Transverse colon (tissue), 4 donors: ENCODE results near the gene RBM8A. TPM values are rescaled to one million over a fixed set of nuclear protein-coding genes. Genes with fewer than 3 reads are reported as not detected.

Experiments used
- DNase-seq: peaks from one replicate; pipeline ENCODE4 v3.0.0-alpha.2; 2019
- H3K27ac ChIP-seq, 4 donors: fragments of 200-600 bp; sonication (generic); 2 replicates each; pipeline ENCODE4 v1.5.1; 2016 to 2018; ENCODE audit warnings: inconsistent platforms in 4 of 4
- H3K27me3 ChIP-seq: fragments of 200-600 bp; sonication (generic); 2 replicates; pipeline ENCODE4 v1.5.1; 2017; ENCODE audit warnings: inconsistent platforms
- H3K36me3 ChIP-seq, 4 donors: fragments of 200-600 bp; sonication (generic); 2 replicates each; pipeline ENCODE4 v1.5.1; 2017 to 2019; ENCODE audit warnings: inconsistent platforms in 4 of 4
- H3K4me1 ChIP-seq, 4 donors: fragments of 200-600 bp; sonication (generic); 2 replicates each; pipeline ENCODE4 v1.5.1; 2017 to 2020; ENCODE audit warnings: inconsistent platforms in 4 of 4
- H3K4me3 ChIP-seq, 4 donors: fragments of 200-600 bp; sonication (generic); 1 replicate in 1 of 4; 2 replicates in 3 of 4; pipeline versions ENCODE4 v1.5.1 to v1.6.1; 2017 to 2019; ENCODE audit warnings: inconsistent platforms in 4 of 4
- H3K9me3 ChIP-seq, 2 donors: fragments of 200-600 bp; sonication (generic); 2 replicates each; pipeline ENCODE4 v1.5.1; 2017 to 2019; ENCODE audit warnings: inconsistent platforms in 2 of 2
- EP300 ChIP-seq: sonication (generic); formaldehyde crosslinking; IDR thresholded peaks from one replicate; pipeline ENCODE4 v1.6.1; 2017; ENCODE audit warnings: antibody characterized with exemption, low read depth
- POLR2A ChIP-seq: fragments of 450-650 bp; IDR thresholded peaks from one replicate; pipeline ENCODE4 v1.6.1; 2016; ENCODE audit warnings: antibody characterized with exemption, mild to moderate bottlenecking, moderate library complexity
- POLR2AphosphoS5 ChIP-seq, 3 donors: sonication (generic); formaldehyde crosslinking; IDR thresholded peaks; one replicate each; pipeline ENCODE4 v1.6.1; 2016; ENCODE audit warnings: antibody characterized with exemption in 3 of 3
- WGBS, 2 donors: methylation state at CpG; one replicate each; pipeline ENCODE4 v1.1.5; 2018; ENCODE audit warnings: low coverage in 1 of 2; 5-methylcytosine and 5-hydroxymethylcytosine counted together
- in situ Hi-C, 4 donors: fragments of 200-750 bp; cut with MboI; loops; one replicate each; pipeline versions ENCODE4 v1.15.0 to v1.15.1; 2017; ENCODE audit warnings: low sequenced_read_pairs in 3 of 4, low pct_ligation_motif_present in 1 of 4, low pct_unique_long_range_greater_than_20kb in 1 of 4
- intact Hi-C: fragments of 100-400 bp; cut with DNase I; formaldehyde crosslinking; loops from one replicate; pipeline ENCODE4 v1.15.1; 2023; ENCODE audit warnings: low total_unique reads
- total RNA-seq, 4 donors: library from RNA; depleted of rRNA; stranded (reverse); fragments of >200 nt; gene quantifications; one replicate each; pipeline ENCODE4 v1.1.0, GENCODE V29; 2016
- TF ChIP-seq, protein P1 (sequence below), 5 experiments: fragments of 200-600 bp in 3 of 5; fragments of 450-650 bp in 2 of 5; sonication (generic) in 3 of 5; IDR thresholded peaks; 1 replicate in 2 of 5; 2 replicates in 3 of 5; pipeline ENCODE4 v1.5.1; 2016 to 2017; ENCODE audit warnings: antibody characterized with exemption in 5 of 5, inconsistent platforms in 3 of 5, mild to moderate bottlenecking in 2 of 5, moderate library complexity in 1 of 5

The RBM8A gene
- total RNA-seq, 4 donors from 2014 or later = 23.6 to 122 (median 99.1) TPM

DNA sequence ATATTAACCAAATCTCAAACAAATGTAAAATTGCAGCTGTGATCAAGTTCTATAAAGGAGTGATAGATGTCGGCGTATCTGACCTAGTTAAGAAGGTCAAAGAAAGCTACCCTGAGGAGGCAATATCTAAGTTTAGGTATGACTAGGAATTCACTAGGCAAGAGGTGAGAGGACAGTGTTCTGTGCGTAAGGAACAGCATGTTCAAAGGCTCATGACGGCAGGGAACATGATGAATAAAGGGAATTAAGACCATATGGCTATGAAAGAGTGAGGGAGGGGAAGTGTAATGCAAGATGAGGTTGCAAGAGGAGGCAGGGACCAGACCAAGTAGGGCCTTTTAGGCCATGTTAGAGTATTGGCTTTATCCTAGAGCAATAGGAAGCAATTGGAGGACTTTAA lies 21.9 kb upstream of the RBM8A start:
- no peak for TF ChIP-seq EP300
- TF ChIP-seq POLR2AphosphoS5 (IDR thresholded peaks at IDR 0.05) = no peak
- TF ChIP-seq, protein P1, sequence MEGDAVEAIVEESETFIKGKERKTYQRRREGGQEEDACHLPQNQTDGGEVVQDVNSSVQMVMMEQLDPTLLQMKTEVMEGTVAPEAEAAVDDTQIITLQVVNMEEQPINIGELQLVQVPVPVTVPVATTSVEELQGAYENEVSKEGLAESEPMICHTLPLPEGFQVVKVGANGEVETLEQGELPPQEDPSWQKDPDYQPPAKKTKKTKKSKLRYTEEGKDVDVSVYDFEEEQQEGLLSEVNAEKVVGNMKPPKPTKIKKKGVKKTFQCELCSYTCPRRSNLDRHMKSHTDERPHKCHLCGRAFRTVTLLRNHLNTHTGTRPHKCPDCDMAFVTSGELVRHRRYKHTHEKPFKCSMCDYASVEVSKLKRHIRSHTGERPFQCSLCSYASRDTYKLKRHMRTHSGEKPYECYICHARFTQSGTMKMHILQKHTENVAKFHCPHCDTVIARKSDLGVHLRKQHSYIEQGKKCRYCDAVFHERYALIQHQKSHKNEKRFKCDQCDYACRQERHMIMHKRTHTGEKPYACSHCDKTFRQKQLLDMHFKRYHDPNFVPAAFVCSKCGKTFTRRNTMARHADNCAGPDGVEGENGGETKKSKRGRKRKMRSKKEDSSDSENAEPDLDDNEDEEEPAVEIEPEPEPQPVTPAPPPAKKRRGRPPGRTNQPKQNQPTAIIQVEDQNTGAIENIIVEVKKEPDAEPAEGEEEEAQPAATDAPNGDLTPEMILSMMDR (IDR thresholded peaks at IDR 0.05) = no peak
- TF ChIP-seq POLR2A = no peak
- intact Hi-C loops = no loop called here
- in situ Hi-C loops = no loop called here
- H3K27ac ChIP-seq = no peak overlapping the region
- 91 to 94% methylated on average over 4 of the region's 4 CpGs for WGBS, 2 donors
- H3K36me3 ChIP-seq = no peaks in the 10 kb centered on the region
- no peak overlapping the region for H3K4me3 ChIP-seq
- no peaks in the 10 kb centered on the region for H3K27me3 ChIP-seq
- no peaks in the 10 kb centered on the region for H3K9me3 ChIP-seq
- no peak for DNase-seq
- peaks cover 0 to 11% (median 6%) of the 10 kb centered on the region in 4 donors for H3K4me1 ChIP-seq

DNA sequence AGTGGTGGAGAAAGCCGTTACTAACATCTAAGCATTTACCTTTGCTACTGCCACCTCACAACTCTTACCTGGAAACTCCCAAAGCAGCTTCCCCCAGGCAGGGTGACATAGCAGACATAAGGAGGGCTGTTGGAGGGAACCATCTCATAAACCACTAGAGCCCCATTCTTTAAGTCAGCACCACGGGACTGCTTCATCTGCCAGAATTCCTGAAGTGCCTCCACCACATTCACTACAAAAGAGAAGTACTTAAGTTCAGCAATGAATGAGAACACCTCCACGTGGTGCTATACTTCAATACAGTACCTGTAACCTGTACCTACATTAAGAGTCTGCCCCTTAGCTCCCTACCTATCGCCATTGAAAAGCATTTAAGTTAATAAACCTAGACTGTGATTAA lies 20.3 kb upstream of the RBM8A start:
- WGBS, 2 donors = 68 to 92% methylated on average over 3 to 4 of the region's 4 CpGs
- no peak for DNase-seq
- H3K27ac ChIP-seq = no peak overlapping the region
- intact Hi-C loops = no loop called here
- in situ Hi-C loops = no loop called here
- H3K27me3 ChIP-seq = no peaks in the 10 kb centered on the region
- TF ChIP-seq POLR2A (no peak), POLR2AphosphoS5 (IDR thresholded peaks at IDR 0.05) (no peak), EP300 (no peak)
- TF ChIP-seq, protein P1 (IDR thresholded peaks at IDR 0.05) = no peak
- H3K4me3 ChIP-seq = no peak overlapping the region
- peaks cover 0 to 4% (median 2%) of the 10 kb centered on the region in 4 donors for H3K4me1 ChIP-seq
- H3K36me3 ChIP-seq = peaks cover 0 to 4% (median 0%) of the 10 kb centered on the region in 4 donors
- no peaks in the 10 kb centered on the region for H3K9me3 ChIP-seq

DNA sequence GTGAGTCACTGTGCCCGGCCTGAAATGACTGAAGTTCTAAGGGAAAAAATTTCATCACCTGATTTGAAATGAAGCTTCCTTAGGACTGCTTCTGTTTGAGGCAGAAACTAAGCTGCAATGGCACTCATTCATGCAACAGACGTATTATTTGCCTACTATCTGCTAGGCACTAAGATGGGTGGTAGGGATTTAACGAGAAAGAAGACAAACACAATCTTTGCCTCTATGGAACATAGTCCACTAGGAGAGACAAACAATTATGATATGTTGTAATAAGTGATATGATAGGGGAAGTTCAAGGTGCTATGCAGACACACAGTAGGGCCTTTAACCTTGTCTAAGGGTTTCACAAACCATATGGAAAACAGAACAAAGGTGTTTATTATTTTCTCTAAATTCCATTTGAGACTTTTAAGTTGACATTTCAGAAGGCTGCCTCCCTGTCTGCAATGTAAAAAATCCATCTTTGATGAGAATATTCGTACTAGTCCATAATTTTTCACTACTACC lies 19.2 kb upstream of the RBM8A start:
- no peak for DNase-seq
- in situ Hi-C loops (no loop called here), intact Hi-C loops (no loop called here)
- no peaks in the 10 kb centered on the region for H3K9me3 ChIP-seq
- no peak overlapping the region for H3K27ac ChIP-seq
- TF ChIP-seq, protein P1 (IDR thresholded peaks at IDR 0.05) = no peak
- TF ChIP-seq POLR2AphosphoS5 (IDR thresholded peaks at IDR 0.05) (no peak), EP300 (no peak), POLR2A (no peak)
- H3K36me3 ChIP-seq = peaks cover 0 to 4% (median 0%) of the 10 kb centered on the region in 4 donors
- H3K4me3 ChIP-seq = no peak overlapping the region
- WGBS, 2 donors = 62 to 82% methylated on average over 3 to 4 of the region's 4 CpGs
- H3K4me1 ChIP-seq = peaks cover 0 to 4% (median 2%) of the 10 kb centered on the region in 4 donors
- no peaks in the 10 kb centered on the region for H3K27me3 ChIP-seq

DNA sequence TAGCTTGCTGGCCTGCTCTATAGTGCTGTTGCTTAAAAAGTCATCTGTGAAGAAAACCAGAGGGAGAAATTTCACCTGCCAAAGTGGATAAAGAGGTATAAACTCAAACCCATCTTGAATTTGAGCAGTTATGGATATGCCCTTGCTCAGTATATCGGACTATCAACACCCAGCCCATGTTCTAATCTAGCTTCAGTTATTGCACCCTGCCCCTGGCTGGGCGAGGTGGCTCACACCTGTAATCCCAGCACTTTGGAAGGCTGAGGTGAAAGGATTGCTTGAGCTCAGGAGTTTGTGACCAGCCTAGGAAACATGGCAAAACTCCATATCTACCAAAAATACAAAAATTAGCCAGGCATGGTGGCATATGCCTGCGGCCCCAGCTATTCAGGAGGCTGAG lies 17.2 kb upstream of the RBM8A start:
- no peaks in the 10 kb centered on the region for H3K9me3 ChIP-seq
- no peaks in the 10 kb centered on the region for H3K4me1 ChIP-seq
- no peak overlapping the region for H3K4me3 ChIP-seq
- in situ Hi-C loops = no loop called here
- TF ChIP-seq, protein P1 (IDR thresholded peaks at IDR 0.05) = no peak
- TF ChIP-seq EP300 (no peak), POLR2AphosphoS5 (IDR thresholded peaks at IDR 0.05) (no peak), POLR2A (no peak)
- no peak overlapping the region for H3K27ac ChIP-seq
- WGBS, 2 donors = 64 to 73% methylated on average over 3 of the region's 3 CpGs
- H3K27me3 ChIP-seq = no peaks in the 10 kb centered on the region
- intact Hi-C loops = no loop called here
- H3K36me3 ChIP-seq = peaks cover 0 to 4% (median 0%) of the 10 kb centered on the region in 4 donors
- DNase-seq = no peak
